Pancreas (tissue), 10 donors: ENCODE data around the gene SLC2A6. TPM values are rescaled to one million over a fixed set of nuclear protein-coding genes. Genes with fewer than 3 reads are reported as not detected.
A peak's percentile ranks its signal among the peaks of the same experiment; 100 is the strongest.

ENCODE experiments used
- ATAC-seq, 4 donors: fragments of 200-7000 bp; cut with Tn5 transposase; one replicate each; pipeline versions ENCODE4 v1.8.0 to v1.9.1; 2020; ENCODE audit warnings: mild to moderate bottlenecking in 4 of 4, moderate library complexity in 4 of 4
- DNase-seq, 6 donors: peaks; one replicate each; pipeline ENCODE4 v3.0.0-alpha.2; 2020
- FAIRE-seq: peaks from 2 replicates; lab custom pipeline; 2012; peaks lifted over from hg19 to GRCh38; lab: Jason Lieb, UNC
- H3K27ac ChIP-seq, 4 donors: fragments of 200-600 bp; sonication (generic); 1 replicate in 3 of 4; 2 replicates in 1 of 4; pipeline versions ENCODE4 v1.5.0 to v1.8.0; 2020
- H3K27me3 ChIP-seq, 4 donors: fragments of 200-600 bp; one replicate each; pipeline ENCODE4 v1.8.0; 2021
- H3K36me3 ChIP-seq, 3 donors: fragments of 200-600 bp; sonication (generic) in 1 of 3; one replicate each; pipeline versions ENCODE4 v1.5.0 to v1.8.0; 2020 to 2021
- H3K4me1 ChIP-seq, 3 donors: fragments of 200-600 bp; one replicate each; pipeline ENCODE4 v1.8.0; 2021
- H3K4me3 ChIP-seq, 4 donors: fragments of 200-600 bp; sonication (generic) in 2 of 4; one replicate each; pipeline versions ENCODE4 v1.5.0 to v1.8.0; 2020 to 2021
- H3K9me3 ChIP-seq, 4 donors: fragments of 200-600 bp; one replicate each; pipeline ENCODE4 v1.8.0; 2021
- WGBS, 2 donors: extraction: QIAGEN DNeasy Blood & Tissue Kit; methylation state at CpG; one replicate each; pipeline ENCODE4 v1.1.7; 2013; 5-methylcytosine and 5-hydroxymethylcytosine counted together
- intact Hi-C, 3 donors: fragments of 100-400 bp; cut with DNase I; formaldehyde crosslinking; loops; one replicate each; pipeline versions ENCODE4 v1.11.1 to v1.14.2; 2022
- polyA plus RNA-seq, 2 donors: library from polyadenylated mRNA; stranded (reverse); fragments of 200-250 nt; gene quantifications; one replicate each; pipeline ENCODE4 v1.2.3, GENCODE V29; 2013
- total RNA-seq, 6 donors: library from RNA; stranded (reverse); fragmentation: NEBNext Ultra II Directional in 4 of 6; extraction: Animal tissue kit (Norgen Biotek cat#: 25700) in 4 of 6; gene quantifications; one replicate each; pipeline versions ENCODE4 v1.2.1 to v1.2.4, GENCODE V29; 2021 to 2023
- TF ChIP-seq, protein P1 (sequence below), 4 donors: fragments of 200-600 bp; sonication (generic) in 3 of 4; IDR thresholded peaks; one replicate each; pipeline versions ENCODE4 v1.5.0 to v1.8.0; 2021; ENCODE audit warnings: antibody characterized with exemption in 4 of 4
- donor health status: healthy with polysubstance abuse.
- donor health status: DM: no; HTN: no; CAD: no; lungs with moderate emphysema.
- donor health status: DM: no; HTN: no; CAD: no.
- donor health status: control.
- donor health status: control.
- donor health status: Bipolar disorder and iron deficiency.
- donor health status: DM: yes; HTN: yes; CAD: no.
- donor health status: DM: no; HTN: no; CAD: no.
- donor health status: DM: no; HTN: no; CAD: no.
- donor health status: DM: yes; HTN: yes; CAD: no.

The SLC2A6 gene
- total and polyA plus RNA-seq, 8 donors = 1.1 to 6.7 (median 3.9) TPM

DNA sequence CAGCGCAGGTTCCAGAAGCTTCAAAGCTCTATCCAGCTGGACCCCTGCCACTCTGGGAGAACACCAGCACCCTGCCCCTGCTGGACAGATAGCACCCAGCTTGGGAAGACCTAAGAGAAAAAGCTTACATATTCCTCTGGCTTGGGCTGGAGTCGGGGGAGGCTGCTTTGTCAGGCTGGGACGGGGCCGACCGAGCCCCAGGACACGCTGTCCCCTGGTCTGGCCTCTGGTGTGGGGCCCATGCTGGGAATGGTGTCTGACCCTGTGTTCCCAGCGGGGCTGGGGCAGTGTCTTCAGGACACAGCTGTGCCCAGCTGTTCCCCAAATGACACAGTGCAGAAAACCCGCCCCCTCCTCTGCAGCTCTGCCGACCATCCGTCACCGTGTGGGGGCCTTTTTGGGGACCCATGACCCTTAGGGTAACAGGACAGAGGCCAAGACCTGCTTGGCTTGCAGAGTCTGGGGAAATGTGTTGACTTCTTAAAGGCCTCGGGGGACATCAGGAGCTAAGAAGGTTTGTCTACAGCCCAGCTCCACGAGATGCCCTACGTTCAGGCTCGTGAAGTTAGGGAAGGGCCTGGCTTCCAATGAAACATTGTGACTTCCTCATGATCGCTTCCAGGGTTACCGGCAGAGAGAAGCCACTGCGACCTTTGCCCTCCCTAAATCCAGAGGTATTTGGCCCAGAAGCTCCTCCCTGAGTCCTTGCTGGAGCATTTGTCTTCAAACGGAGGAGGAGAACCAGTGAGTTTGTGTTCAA is 20.4 kb upstream of the SLC2A6 start:
- Histone ChIP-seq H3K27me3 (no peaks in the 10 kb centered on the region), H3K4me3 (no peak overlapping the region), H3K9me3 (no peaks in the 10 kb centered on the region), H3K4me1 (no peaks in the 10 kb centered on the region), H3K27ac (no peak overlapping the region), H3K36me3 (no peaks in the 10 kb centered on the region)
- DNase-seq (peak in 1 of 6 donors; percentile 28), ATAC-seq (peak in 1 of 4 donors; percentile 16), FAIRE-seq (no peak)
- TF ChIP-seq, protein P1, sequence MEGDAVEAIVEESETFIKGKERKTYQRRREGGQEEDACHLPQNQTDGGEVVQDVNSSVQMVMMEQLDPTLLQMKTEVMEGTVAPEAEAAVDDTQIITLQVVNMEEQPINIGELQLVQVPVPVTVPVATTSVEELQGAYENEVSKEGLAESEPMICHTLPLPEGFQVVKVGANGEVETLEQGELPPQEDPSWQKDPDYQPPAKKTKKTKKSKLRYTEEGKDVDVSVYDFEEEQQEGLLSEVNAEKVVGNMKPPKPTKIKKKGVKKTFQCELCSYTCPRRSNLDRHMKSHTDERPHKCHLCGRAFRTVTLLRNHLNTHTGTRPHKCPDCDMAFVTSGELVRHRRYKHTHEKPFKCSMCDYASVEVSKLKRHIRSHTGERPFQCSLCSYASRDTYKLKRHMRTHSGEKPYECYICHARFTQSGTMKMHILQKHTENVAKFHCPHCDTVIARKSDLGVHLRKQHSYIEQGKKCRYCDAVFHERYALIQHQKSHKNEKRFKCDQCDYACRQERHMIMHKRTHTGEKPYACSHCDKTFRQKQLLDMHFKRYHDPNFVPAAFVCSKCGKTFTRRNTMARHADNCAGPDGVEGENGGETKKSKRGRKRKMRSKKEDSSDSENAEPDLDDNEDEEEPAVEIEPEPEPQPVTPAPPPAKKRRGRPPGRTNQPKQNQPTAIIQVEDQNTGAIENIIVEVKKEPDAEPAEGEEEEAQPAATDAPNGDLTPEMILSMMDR (IDR thresholded peaks at IDR 0.05) = no peak
- 69 to 71% methylated on average over 19 of the region's 19 CpGs for WGBS, 2 donors
- intact Hi-C loops = no loop called here

DNA sequence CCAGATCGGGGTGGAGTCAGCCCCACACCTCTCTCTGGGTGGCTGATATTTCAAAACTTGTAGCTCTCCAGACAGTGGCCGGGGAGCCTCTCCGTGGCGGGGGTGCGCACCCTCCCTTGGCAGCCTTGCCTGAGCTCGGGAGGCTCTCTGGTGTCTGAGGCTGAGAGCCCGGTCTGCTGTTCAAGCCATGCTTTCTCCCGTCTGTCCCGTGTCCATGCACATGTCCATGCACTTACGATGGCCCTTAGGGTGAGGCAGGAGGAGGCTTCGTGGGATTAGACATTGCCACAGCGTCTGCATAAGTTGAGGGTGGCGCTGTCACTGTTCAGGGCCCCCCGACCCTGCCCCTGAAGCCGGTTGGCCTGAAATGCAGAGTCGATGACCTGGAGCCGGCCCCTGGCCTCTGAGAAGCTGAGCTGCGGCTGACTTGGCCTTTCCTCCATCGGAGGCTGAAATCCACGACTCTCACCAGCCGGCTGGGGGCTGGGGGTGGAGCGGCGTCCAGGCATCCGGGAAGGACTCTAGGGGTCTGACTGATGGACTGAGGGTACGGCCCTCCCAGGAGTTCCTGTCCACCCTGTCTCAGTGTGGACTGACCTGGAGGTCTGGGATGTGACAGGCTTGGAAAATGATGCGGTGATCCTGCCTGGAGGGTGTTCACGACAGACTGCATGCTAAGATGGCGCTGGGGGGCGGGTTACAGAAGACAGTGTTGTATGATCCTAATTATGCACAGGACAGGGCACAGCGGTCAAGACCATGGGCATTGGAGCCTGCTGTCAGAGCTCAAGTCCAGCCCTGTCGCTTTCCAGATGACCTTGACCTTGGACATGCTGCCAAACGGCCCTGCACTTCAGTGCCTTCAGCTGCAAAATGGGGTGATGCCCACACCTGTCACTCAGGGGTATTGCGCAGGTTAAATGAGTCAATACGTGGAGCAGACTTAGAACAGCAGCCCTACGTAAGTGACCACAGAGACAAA is 18.3 kb upstream of the SLC2A6 start:
- intact Hi-C loops = no loop called here
- H3K27me3 ChIP-seq = no peaks in the 10 kb centered on the region
- H3K36me3 ChIP-seq = no peaks in the 10 kb centered on the region
- H3K4me3 ChIP-seq = no peak overlapping the region
- TF ChIP-seq, protein P1 (IDR thresholded peaks at IDR 0.05) = no peak
- FAIRE-seq (no peak), DNase-seq (no peak), ATAC-seq (no peak)
- WGBS, 2 donors = 57 to 70% methylated on average over 35 of the region's 35 CpGs
- H3K27ac ChIP-seq = no peak overlapping the region
- no peaks in the 10 kb centered on the region for H3K9me3 ChIP-seq
- H3K4me1 ChIP-seq = no peaks in the 10 kb centered on the region

DNA sequence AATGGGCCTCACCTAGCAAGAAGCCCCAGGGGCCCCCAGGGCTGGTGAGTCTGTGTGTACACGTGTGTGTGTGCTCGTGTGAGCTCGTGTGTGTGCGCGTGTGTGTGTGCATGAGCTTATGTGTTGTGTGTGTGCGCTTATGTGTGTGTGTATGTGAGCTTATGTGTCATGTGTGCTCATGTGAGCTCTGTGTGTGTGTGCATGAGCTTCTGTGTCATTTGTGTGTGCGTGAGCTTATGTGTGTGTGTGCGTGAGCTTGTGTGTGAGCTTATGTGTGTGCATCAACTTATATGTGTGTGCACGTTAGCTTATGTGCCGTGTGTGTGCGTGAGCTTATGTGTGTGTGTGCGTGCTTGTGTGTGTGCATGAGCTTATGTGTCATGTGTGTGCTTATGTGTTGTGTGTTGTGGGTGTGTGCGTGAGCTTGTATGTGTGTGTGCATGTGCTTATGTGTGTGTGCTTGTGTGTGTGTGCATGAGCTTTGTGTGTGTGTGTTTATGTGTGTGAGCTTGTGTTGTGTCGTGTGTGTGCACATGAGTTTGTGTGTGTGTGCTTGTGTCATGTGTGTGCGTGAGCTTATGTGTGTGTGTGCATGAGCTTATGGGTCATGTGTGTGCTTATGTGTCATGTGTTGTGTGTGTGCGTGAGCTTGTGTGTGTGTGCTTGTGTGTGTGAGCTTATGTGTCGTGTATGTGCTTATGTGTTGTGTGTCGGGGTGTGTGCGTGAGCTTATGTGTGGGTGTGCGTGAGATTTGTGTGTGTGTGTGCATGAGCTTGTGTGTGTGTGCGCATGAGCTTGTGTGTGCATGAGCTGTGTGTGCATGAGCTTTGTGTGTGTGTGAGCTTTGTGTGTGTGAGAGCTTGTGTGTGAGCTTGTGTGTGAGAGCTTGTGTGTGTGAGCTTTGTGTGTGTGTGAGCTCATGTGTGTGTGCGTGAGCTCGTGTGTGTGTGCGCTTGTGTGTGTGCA is 16.7 kb upstream of the SLC2A6 start:
- H3K36me3 ChIP-seq = no peaks in the 10 kb centered on the region
- intact Hi-C loops = no loop called here
- TF ChIP-seq, protein P1 (IDR thresholded peaks at IDR 0.05) = no peak
- ATAC-seq (no peak), DNase-seq (no peak), FAIRE-seq (no peak)
- no peaks in the 10 kb centered on the region for H3K27me3 ChIP-seq
- no peak overlapping the region for H3K27ac ChIP-seq
- no peaks in the 10 kb centered on the region for H3K9me3 ChIP-seq
- 86 to 92% methylated on average over 24 of the region's 24 CpGs for WGBS, 2 donors
- no peaks in the 10 kb centered on the region for H3K4me1 ChIP-seq
- H3K4me3 ChIP-seq = no peak overlapping the region

DNA sequence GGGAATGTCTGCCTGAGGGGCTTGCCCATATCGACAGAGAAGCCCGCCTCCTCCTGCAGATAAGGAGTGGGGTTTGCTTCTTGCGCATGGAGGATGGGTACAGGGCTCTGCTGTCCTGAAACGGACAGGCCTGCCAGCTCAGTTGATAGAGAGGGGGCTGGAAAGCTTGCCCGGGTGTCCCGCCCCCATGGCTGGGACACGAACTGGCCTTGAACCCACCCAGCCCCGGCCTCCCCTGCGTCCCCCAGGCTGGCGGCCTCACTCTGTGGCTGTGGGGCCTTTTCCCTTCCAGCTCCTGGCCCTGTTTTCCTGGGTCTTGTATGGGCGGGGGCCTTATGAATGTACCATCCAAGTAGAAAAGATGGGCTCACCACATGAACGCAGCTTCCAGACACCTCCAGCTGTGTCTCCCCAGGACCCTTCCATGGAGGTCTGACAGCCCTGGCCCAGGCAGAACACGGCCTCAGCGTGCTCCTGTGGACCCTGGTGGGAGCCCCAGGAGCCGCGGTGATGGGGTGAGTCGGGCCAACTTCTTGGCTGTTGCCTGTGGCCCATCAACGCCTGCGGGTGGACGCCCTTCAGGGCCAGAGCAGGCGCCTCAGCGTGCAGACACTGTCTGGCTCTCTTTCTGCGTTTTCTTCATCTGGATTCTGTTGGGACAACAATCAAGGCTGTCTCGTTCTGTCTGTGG is 15.9 kb upstream of the SLC2A6 start:
- FAIRE-seq (no peak), DNase-seq (peak in 1 of 6 donors; percentile 56), ATAC-seq (no peak)
- Histone ChIP-seq H3K9me3 (no peaks in the 10 kb centered on the region), H3K27ac (no peak overlapping the region), H3K4me1 (no peaks in the 10 kb centered on the region), H3K36me3 (no peaks in the 10 kb centered on the region), H3K4me3 (no peak overlapping the region), H3K27me3 (no peaks in the 10 kb centered on the region)
- intact Hi-C loops = no loop called here
- TF ChIP-seq, protein P1 (IDR thresholded peaks at IDR 0.05) = no peak
- WGBS, 2 donors = 78 to 79% methylated on average over 24 of the region's 24 CpGs
